C4-2B (cell line): ENCODE data around the gene SCYL1.
A peak's percentile ranks its signal among the peaks of the same experiment; 100 is the strongest.

ENCODE experiments used
- H3K27ac ChIP-seq: fragments of 450-650 bp; 2 replicates; pipeline ENCODE4 v1.5.1; 2017
- ZFX ChIP-seq: fragments of 450-650 bp; IDR thresholded peaks from 2 replicates; pipeline ENCODE4 v1.6.1; 2017
- TF ChIP-seq, protein P1 (sequence below): fragments of 450-650 bp; conservative IDR thresholded peaks from 2 replicates; pipeline ENCODE4 v1.5.1; 2017; ENCODE audit warnings: mild to moderate bottlenecking

The SCYL1 gene

GRCh38 chr11:65553301-65554001, 28.6 kb downstream of the SCYL1 start:
- no peak overlapping the region for H3K27ac ChIP-seq
- TF ChIP-seq ZFX = no peak
- TF ChIP-seq, protein P1, sequence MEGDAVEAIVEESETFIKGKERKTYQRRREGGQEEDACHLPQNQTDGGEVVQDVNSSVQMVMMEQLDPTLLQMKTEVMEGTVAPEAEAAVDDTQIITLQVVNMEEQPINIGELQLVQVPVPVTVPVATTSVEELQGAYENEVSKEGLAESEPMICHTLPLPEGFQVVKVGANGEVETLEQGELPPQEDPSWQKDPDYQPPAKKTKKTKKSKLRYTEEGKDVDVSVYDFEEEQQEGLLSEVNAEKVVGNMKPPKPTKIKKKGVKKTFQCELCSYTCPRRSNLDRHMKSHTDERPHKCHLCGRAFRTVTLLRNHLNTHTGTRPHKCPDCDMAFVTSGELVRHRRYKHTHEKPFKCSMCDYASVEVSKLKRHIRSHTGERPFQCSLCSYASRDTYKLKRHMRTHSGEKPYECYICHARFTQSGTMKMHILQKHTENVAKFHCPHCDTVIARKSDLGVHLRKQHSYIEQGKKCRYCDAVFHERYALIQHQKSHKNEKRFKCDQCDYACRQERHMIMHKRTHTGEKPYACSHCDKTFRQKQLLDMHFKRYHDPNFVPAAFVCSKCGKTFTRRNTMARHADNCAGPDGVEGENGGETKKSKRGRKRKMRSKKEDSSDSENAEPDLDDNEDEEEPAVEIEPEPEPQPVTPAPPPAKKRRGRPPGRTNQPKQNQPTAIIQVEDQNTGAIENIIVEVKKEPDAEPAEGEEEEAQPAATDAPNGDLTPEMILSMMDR = no peak

DNA sequence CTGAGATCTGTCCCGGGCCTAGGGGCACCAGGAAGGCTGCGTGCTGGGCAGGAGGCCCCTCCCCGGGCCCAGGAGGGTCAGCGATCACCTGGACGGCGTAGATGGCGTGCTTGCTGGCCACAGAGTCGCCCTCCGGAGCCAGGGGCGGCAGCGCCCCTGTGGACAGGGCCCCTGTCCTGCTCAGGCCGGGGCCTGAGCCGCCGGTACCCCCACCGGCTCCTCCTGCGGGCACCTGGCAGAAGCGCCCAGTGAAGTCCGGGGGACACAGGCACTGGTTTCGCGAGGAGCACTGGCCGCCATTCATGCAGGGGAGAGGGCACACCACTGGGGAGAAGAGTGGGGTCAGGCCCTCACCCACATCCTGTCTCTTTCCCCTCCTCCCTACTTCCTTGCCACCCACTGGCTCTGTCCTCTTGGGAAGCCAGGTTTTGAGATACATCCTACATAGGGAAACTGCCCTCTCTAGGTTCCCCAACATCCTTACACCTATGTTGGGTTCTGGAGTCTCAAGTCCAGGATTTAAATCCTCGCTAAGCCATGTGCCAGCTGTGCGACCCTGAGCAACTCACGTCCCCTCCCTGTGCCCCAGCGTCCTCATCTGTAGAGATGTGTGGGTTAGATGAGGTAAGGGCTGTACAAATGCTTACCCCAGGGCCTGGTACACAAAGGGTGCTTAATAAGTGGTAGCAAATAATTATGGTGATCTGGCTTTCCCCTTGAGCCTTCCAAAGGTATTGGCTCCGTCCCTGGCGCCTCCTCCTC, 29.4 kb downstream of the SCYL1 start:
- TF ChIP-seq, protein P1 = no peak
- TF ChIP-seq ZFX = no peak
- H3K27ac ChIP-seq = no peak overlapping the region

DNA sequence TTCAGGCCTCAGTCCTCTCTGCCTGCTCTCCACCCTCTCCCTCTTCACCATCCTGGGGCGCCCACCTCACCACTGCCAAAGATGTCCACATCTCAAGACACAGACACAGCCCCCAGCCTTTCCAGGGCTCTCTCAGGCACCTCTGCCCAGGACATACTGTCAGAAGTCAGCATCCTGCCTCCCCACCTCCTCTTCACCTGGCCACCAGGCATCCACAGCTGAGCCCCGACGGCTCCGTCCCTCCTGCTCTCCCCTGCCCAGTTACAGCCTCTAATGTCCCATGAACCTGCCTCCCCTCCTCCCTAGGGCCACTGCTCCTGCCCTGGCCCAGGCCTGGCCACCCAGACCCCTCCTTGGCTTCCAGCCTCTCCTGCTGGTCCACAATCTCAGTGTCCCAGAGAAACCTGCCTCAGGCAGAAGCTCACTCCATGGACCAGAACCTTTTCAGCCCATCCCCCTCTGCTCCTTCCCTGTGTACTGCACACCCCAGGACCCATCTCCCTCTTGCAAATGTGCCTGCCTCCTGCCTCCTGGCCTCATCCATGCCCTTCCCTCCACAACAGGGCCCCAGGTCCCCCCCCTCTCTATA, 30.1 kb downstream of the SCYL1 start:
- no peak overlapping the region for H3K27ac ChIP-seq
- TF ChIP-seq, protein P1 = no peak
- TF ChIP-seq ZFX = no peak

DNA sequence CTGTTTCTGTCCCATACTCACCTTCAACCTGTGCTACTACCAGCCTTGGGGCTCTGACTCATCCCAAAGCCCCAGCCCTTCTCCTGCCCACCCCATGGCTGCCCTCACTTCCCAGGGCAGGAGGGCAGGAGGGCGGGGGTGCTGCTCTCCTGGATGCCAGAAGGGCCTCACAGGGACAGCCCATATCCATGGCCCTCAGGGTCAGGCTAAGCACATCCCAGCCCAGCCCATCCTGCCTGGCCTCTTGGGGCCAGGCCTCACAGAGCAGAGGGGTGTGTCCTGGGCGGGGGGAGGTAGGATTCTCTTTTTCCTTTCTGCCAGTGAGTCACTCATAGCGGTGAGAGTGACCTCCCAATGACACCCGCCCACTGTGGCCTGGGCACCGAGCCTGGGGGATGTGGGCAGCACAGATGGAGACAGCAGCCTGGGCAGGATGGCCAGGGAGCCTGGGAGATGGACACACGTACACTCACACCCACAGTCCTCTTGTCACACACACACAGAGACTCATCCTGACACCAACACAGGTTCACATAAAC, 30.9 kb downstream of the SCYL1 start:
- no peak for TF ChIP-seq ZFX
- TF ChIP-seq, protein P1 = no peak
- no peak overlapping the region for H3K27ac ChIP-seq

DNA sequence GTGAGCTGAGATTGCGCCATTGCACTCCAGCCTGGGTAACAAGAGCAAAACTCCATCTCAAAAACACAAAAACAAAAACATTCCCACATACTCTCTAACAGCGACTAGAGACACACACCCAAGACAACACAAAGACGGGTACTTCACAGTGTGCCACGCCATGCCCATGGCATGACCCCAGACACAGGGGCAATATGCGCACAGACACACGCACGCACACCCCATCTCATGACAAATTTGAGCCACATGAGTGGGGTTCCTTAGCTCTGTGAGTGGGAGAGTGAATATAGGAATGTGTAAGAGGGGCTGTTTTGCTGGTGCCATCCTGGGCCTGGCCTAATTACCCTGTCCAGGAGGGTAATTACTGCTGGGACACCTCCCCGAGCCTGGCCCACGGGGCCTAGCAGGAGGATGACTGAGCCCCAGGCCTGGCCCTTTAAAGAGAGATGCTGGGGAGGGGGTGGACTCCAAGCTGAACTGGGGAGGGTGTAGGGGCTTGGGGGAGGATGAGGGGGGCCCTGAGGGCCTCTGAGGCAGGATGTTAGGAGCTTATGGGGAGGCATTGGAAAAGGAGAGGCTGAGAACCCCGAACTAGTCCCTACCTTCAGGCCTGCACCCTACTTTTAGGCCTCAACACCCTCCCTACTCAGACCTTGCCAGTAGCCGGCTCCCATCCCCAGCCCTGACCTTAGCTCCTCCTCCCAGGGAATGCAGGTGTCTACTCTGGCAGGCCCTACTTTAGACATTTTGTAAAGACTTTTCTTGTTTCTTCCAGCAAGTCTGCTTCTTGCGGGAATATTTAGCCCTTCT, 31.8 kb downstream of the SCYL1 start:
- no peak overlapping the region for H3K27ac ChIP-seq
- TF ChIP-seq, protein P1 = no peak
- no peak for TF ChIP-seq ZFX

DNA sequence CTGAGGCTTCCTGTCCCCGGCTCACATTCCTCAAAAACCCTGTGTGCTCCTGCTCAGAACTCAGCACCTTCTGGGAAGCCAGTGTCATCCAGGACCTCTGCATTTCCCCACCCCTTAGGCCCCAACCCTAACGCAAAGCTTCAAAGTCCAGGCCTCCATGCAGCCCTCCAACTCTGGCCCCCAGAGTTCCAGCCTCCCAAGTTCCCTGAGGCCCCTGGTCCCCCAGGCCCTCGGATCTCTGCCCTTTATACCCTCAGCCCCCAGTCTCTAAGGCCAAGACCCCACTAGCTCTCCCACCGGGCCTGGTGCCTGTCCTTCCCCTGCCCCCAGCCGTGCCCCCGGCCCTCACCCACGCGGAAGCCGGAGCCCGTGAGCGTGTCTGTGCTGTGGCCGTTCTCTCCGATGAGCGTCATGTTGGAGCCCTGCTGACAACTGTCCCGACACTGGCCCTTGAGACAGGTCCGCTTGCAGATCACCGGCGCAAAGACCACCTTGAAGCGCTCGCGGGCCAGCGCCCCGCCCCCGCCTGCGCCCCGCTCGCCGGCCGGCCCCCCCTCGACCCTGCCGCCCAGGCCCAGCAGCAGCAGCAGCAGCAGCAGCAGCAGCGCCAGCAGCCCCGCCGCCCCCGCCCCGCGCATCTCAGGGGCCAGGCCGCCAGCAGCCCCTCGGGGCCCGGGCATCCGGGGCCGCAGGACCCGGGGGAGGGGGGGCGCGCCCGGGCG, 32.6 kb downstream of the SCYL1 start:
- peak overlapping the region; percentile 68 for H3K27ac ChIP-seq
- TF ChIP-seq, protein P1 = no peak
- no peak for TF ChIP-seq ZFX
